ENCODE data around the gene IL1F10.

DNA sequence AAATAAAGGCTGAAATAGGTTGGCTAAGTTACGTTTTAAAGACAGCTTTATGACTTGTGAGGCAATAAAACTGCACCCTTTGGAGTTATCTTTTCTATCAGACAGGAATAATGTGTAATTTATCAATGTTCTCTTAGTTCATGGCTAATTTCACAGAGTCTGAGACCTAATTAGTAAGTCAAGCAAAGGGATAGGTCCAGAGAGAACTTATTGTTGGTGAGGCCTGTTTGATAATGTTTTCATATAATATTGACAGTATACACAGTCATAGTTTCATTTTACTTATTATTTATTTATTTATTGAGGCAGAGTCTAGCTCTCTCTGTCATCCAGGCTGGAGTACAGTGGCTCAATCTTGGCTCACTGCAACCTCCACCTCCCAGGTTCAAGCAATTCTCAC is 10.7 kb upstream of the IL1F10 start:
- TF ChIP-seq KLF5 (IDR thresholded peaks at IDR 0.05; ENCODE audit: partially characterized antibody) (no peak), CREB1 (IDR thresholded peaks at IDR 0.05; ENCODE audit: low read depth) (no peak), FOXM1 (IDR thresholded peaks at IDR 0.05; ENCODE audit: low read depth, low read length) (no peak), EZH2 (IDR thresholded peaks at IDR 0.05; ENCODE audit: borderline replicate concordance, control insufficient read depth, low read depth, low read length) (no peak), CBX5 (IDR thresholded peaks at IDR 0.05; ENCODE audit: low read depth) (no peak), ETV6 (conservative IDR thresholded peaks at IDR 0.05 in 1 of 2, IDR thresholded peaks at IDR 0.05 in 1 of 2; ENCODE audit: borderline replicate concordance in 1 of 2, low read depth in 1 of 2) (no peak), IKZF1 (conservative IDR thresholded peaks at IDR 0.05) (no peak)
- TF ChIP-seq, protein P1, sequence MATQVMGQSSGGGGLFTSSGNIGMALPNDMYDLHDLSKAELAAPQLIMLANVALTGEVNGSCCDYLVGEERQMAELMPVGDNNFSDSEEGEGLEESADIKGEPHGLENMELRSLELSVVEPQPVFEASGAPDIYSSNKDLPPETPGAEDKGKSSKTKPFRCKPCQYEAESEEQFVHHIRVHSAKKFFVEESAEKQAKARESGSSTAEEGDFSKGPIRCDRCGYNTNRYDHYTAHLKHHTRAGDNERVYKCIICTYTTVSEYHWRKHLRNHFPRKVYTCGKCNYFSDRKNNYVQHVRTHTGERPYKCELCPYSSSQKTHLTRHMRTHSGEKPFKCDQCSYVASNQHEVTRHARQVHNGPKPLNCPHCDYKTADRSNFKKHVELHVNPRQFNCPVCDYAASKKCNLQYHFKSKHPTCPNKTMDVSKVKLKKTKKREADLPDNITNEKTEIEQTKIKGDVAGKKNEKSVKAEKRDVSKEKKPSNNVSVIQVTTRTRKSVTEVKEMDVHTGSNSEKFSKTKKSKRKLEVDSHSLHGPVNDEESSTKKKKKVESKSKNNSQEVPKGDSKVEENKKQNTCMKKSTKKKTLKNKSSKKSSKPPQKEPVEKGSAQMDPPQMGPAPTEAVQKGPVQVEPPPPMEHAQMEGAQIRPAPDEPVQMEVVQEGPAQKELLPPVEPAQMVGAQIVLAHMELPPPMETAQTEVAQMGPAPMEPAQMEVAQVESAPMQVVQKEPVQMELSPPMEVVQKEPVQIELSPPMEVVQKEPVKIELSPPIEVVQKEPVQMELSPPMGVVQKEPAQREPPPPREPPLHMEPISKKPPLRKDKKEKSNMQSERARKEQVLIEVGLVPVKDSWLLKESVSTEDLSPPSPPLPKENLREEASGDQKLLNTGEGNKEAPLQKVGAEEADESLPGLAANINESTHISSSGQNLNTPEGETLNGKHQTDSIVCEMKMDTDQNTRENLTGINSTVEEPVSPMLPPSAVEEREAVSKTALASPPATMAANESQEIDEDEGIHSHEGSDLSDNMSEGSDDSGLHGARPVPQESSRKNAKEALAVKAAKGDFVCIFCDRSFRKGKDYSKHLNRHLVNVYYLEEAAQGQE (IDR thresholded peaks at IDR 0.05; ENCODE audit: low read depth, low read length): no peak
- TF ChIP-seq, protein P2, sequence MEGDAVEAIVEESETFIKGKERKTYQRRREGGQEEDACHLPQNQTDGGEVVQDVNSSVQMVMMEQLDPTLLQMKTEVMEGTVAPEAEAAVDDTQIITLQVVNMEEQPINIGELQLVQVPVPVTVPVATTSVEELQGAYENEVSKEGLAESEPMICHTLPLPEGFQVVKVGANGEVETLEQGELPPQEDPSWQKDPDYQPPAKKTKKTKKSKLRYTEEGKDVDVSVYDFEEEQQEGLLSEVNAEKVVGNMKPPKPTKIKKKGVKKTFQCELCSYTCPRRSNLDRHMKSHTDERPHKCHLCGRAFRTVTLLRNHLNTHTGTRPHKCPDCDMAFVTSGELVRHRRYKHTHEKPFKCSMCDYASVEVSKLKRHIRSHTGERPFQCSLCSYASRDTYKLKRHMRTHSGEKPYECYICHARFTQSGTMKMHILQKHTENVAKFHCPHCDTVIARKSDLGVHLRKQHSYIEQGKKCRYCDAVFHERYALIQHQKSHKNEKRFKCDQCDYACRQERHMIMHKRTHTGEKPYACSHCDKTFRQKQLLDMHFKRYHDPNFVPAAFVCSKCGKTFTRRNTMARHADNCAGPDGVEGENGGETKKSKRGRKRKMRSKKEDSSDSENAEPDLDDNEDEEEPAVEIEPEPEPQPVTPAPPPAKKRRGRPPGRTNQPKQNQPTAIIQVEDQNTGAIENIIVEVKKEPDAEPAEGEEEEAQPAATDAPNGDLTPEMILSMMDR (IDR thresholded peaks at IDR 0.05 in 2 of 3, conservative IDR thresholded peaks at IDR 0.05 in 1 of 3; ENCODE audit: control insufficient read depth in 2 of 3, extremely low read depth in 1 of 3, insufficient read depth in 1 of 3, low read depth in 3 of 3, low read length in 3 of 3): no peak
- TF ChIP-seq, protein P3, sequence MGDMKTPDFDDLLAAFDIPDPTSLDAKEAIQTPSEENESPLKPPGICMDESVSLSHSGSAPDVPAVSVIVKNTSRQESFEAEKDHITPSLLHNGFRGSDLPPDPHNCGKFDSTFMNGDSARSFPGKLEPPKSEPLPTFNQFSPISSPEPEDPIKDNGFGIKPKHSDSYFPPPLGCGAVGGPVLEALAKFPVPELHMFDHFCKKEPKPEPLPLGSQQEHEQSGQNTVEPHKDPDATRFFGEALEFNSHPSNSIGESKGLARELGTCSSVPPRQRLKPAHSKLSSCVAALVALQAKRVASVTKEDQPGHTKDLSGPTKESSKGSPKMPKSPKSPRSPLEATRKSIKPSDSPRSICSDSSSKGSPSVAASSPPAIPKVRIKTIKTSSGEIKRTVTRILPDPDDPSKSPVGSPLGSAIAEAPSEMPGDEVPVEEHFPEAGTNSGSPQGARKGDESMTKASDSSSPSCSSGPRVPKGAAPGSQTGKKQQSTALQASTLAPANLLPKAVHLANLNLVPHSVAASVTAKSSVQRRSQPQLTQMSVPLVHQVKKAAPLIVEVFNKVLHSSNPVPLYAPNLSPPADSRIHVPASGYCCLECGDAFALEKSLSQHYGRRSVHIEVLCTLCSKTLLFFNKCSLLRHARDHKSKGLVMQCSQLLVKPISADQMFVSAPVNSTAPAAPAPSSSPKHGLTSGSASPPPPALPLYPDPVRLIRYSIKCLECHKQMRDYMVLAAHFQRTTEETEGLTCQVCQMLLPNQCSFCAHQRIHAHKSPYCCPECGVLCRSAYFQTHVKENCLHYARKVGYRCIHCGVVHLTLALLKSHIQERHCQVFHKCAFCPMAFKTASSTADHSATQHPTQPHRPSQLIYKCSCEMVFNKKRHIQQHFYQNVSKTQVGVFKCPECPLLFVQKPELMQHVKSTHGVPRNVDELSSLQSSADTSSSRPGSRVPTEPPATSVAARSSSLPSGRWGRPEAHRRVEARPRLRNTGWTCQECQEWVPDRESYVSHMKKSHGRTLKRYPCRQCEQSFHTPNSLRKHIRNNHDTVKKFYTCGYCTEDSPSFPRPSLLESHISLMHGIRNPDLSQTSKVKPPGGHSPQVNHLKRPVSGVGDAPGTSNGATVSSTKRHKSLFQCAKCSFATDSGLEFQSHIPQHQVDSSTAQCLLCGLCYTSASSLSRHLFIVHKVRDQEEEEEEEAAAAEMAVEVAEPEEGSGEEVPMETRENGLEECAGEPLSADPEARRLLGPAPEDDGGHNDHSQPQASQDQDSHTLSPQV (IDR thresholded peaks at IDR 0.05): no peak
